Hematopoietic multipotent progenitor cell treated with erythropoietin and hydrocortisone succinate and interleukin-3 and kit ligand, for 4 days (in vitro differentiated cells): Measurements from ENCODE around the gene CENPP.

Source experiments
- DNase-seq: peaks from one replicate; pipeline ENCODE4 v3.0.0-alpha.2; 2015

CENPP gene

DNA sequence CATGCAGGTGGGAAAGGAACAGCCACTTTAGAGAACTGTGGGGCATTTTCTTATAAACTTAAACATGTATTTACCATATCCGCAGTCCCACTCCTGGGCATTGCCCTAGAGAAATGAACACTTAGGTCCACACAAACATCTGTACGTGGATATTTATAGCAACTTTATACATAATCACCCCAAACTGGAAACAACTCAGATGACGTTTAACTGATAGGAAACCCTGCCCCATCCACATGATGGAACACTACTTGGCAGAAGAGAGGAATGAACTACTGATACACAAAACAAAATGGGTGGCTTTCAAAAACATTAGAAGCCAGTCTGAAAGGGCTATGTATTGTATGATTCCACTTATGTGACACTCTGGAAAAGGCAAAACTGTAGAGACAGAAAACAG is 187.6 kb downstream of the CENPP start:
- no peak for DNase-seq

DNA sequence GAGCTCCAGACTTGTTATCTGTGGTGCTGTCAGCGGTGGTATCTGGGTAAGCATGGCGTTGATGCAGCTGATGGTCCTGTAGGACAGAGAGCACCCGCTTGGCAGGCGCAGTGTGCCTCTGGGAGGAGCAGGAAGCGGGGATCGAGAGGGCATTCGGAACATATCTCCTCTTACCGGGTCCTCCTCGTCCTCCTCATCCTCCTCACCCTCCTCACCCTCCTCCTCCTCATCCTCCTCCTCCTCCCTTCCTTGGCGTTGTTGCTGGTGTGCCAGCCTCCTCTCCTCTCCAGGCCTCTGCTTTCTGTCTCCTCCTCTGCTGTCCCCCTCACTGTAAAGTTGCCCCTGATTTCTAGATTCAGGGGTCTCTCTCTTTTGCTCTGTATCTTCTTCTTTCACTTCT is 188.9 kb downstream of the CENPP start:
- DNase-seq: peak; percentile 37

DNA sequence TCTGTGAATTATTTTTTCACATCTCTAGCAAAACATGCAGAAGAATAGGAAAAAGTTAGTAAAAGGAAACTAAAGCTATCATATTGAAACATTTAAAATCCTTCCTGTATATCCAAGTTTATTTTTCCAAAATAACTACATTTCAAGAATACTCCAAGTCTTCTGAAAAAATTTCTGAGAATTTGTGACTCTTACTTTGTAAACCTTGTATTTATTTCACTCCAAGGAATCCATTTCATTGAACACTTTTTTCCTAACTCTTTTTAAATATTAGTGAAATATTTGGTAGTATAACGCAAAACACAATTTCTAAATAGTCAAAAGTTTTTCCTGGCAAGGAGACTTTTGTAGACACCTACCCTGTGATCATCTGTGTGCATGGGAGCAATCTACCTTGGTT is 190.8 kb downstream of the CENPP start:
- DNase-seq: no peak

DNA sequence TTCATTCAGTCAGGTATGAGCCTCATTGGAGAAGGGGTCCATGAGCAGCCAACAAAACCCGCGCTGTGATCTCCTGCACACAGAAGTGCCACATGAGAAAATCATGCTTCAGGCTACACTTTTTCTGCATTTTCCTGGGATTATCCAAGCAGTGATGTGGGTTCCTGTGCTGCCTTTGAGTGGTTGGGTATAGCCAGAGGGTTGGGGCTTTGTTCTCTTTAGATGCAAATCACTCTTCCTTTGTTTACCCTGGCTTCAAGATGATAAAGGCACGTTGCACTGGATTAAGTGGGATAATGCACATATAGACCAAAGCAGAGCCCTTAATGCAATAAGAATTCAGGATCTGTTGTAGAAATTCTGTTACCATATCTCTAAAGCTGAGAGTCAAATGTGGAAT is 191.3 kb downstream of the CENPP start:
- no peak for DNase-seq

DNA sequence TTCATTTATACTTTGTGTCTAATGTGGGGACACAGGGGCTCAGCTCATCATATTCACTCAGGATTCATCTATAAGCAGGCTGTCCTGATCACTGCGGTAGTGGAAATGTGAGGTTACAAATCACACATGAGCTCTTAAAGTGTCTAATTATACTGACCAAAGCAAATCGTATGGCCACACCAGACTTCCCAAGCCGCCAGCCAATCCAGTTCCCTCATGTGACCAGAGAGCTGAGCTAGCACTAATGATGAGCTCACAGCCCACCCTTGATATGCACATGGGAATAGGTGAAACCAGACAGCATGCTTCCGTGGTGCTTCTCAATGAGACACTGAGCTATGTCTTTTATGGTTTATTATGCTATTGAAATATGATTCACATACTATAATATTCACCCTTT is 192.4 kb downstream of the CENPP start:
- no peak for DNase-seq

DNA sequence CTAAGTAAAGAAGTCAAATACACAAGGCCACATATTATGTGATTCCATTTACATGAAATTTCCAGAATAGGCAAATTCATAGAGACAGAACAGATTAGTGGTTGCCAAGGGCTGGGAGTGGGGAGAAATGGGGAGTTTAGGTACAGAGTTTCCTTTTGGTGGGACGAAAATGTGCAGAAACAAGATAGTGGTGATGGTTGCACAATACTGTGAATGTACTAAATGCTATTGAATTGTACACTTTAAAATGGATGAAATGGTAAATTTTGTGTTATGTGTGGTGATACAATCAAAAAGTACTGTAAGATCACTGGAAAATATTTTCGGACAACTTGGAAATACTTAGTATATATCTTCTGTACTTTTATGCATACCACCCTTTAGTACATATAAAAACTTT is 195.1 kb downstream of the CENPP start:
- DNase-seq: no peak

DNA sequence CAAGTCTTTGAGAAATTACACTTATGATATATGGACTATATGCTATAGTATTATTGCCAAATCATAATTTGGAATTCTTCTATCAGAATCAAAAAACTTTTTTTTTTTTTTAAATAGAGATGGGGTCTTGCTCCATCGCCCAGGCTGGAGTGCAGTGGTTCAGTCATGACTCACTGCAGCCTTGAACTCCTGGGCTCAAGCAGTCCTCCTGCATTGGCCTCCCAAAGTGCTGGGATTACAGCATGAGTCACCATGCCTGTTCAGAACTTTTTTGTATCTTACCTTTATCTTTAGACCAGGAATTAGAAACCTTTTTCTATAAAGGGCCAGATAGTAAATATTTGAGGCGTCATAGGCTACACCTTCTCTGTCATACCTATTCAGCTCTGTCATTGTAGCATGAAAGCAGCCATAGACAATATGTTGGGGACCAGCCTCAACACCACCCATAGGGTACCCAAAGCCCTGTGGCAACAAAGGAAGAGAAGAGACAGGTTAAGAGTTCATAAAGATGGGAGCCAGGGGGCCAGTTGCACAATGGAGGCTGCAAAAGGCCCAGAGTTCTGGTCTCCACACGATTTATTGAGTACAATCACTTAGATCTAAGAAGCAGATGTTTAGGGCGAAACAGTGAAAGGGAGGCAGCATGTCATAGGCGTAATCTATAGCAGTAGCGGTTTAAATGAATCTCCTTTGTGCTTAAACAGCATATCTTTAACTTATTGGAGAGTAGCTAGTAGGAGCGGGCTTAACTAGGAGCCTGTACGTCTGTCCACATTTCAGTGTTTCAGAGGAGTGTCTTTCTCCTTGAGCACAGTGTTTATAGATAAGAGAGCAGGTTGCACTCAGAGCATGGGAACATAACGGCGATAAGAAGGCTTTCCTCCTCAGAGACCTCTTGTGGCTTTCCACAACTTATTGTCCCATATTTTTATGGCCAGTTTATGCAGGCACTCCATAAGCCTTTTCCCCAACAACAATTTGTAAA is 197.5 kb downstream of the CENPP start:
- peak; percentile 29 for DNase-seq

DNA sequence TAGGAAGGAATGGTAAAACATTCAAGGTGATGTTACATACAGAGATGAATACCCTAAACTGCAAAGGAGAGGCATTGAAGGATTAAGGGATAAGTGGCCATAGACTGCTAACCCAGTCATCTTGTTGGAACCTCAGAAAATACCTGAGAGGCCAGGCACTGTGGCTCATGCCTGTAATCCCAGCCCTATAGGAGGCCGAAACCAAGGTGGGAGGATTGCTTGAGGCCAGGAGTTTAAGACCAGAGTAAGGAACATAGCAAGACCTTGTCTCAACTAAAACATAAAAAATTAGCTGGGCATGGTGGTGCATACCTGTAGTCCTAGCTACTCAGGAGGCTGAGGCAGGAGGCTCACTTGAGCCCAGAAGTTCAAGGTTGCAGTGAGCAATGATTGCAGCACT is 199.1 kb downstream of the CENPP start:
- no peak for DNase-seq

DNA sequence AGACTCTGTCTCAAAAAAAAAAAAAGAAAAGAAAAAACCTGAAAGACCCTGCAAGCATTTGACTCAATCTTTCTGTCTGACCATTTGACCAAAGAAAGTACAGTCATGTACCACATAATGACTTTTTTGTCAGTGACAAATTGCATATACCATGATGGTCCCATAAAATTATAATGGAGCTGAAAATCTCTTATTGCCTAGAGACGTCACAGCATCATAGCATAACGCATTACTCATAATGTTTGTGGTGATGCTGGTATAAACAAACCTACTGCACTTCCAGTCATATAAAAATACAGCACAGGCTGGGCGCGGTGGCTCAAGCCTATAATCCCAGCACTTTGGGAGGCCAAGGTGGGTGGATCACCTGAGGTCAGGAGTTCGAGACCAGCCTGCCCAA is 199.6 kb downstream of the CENPP start:
- no peak for DNase-seq

DNA sequence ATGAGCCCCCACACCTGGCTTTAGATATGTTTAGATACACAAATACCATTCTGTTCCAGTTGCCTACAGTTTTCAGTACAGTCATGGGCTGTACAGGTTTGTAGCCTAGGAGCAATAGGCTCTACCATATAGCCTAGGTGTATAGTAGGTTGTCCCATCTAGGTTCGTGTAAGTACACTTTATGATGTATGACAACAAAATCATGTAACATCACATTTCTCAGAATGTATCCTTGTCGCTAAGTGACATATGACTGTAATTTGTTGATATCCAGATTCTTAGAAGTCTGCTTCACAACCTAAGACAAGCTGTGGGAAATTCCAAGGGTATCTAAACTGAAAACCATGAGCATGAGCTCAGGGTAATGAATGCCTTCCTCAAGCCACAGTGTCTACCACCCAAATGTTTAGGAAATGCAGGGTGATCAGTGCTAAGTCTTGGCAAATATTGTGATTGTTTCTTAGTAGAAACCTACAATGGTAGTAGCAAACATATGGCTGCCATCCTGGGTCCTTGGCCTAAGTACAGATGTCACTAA is 201.6 kb downstream of the CENPP start:
- no peak for DNase-seq

DNA sequence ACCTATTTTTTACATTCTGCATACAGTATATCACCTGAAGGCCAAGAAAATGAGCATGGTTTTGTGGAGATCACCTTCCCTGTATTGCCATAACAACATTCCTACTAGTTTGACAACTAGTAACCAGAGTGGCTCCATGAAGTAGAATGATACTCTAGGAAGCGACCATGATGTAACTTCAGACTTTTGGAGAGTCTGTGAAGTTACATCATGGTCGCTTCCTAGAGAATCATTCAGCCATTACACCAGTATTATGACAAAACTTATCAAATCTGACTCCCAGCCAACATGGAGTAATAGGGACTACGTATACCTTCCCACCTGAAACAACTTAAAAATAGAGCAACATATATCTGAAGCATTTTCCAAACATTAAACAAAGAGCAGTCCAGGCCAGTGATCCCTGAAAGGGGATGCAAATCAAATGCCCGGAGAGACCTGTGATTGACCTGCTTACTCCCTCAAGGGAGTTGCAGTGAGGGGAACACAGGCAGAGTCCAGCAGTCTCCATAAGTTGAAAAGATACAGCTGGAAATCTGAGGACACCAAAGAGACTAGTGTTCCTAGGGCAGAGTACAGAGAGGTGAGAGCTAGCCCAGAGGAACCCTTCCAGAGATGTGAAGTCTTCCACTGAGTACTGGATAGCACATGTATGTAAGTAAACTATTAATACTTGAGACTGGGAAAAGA is 202.2 kb downstream of the CENPP start:
- no peak for DNase-seq

DNA sequence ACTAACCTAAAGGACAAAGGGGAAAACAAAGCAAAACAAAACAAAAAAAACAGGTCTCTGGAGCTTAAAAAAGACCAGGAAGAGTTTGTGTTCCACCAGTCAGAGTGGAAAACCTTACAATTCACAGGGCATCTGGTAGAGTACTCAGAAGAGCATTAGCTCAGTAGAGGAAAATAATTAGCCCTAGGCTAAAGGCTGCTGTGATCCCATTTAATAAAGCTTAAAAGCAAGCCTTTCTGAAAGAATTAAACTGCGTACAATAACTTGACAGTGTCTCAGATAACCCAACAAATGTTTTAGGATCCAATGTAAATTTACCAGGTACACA is 202.7 kb downstream of the CENPP start:
- DNase-seq: no peak

DNA sequence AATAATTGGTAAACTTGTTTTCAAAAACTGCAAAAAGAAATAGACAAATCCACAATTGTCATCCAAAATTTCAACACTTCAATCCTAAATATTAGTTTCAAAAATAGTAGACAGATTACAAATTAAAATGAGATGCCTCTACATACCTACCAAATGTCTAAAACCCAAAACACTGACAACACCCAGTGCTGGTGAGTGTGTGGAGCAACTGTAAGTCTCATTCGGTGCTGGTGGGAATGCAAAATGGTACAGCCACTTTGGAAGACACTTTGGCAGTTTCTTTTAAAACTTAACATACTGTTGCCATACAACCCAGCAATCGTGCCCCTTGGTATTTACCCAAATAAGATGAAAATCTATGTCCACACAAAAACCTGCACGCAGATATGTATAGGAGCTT is 203.4 kb downstream of the CENPP start:
- no peak for DNase-seq

DNA sequence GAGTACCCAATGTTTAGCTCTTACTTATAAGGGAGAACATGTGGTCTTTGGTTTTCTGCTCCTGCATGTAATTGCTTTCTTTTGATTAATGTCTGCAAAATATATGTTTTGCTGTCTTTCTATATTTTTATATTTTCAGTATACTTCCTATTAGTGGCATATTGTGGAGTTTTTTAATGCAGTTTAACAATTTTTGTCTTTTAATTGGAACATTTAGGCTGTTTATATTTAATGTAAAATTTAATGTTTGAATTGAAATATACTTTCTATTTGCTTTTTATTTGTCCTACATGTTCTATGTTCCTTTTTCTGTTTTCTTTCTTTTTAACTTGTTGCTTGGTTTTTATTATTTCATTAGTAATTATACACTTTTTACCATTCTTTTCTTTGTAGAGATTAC is 205.1 kb downstream of the CENPP start:
- DNase-seq: no peak

DNA sequence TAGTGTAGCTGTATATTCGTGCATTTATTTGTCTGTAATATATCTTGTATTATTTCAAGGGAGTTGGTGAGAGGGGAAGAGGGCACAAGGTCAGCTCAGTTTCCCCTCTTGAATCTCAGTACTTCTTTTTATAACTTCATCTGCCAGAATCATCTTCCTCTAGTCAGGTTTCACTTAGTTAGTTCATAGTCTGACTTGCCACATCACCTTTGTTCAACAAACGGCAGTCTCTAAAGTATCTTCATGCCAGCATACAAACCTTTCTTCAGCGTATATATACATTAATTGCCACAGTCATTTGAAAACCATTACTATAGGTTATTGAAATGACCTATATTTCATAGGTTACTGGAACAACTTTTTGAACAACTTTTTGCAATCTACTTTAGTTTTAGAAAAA is 208.5 kb downstream of the CENPP start:
- DNase-seq: no peak

DNA sequence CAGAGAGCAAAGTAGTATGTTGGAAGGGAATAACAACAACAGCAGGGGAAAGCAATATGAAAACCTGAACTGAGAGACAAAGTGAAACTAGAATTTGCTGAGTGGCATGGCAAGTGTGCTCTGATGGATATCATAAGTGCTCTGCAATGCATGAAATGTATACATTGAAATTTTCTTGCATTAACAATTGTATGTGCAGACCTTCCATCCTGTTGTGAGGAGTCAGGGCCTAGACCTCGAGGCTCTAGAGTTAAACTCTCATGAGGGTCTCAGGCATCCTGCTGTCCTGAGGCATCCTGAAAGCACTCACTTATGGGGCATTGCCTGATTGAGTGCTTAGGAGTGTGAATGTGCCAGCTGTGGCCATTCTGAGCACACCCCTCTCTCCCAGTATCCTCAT is 208.9 kb downstream of the CENPP start:
- DNase-seq: no peak

DNA sequence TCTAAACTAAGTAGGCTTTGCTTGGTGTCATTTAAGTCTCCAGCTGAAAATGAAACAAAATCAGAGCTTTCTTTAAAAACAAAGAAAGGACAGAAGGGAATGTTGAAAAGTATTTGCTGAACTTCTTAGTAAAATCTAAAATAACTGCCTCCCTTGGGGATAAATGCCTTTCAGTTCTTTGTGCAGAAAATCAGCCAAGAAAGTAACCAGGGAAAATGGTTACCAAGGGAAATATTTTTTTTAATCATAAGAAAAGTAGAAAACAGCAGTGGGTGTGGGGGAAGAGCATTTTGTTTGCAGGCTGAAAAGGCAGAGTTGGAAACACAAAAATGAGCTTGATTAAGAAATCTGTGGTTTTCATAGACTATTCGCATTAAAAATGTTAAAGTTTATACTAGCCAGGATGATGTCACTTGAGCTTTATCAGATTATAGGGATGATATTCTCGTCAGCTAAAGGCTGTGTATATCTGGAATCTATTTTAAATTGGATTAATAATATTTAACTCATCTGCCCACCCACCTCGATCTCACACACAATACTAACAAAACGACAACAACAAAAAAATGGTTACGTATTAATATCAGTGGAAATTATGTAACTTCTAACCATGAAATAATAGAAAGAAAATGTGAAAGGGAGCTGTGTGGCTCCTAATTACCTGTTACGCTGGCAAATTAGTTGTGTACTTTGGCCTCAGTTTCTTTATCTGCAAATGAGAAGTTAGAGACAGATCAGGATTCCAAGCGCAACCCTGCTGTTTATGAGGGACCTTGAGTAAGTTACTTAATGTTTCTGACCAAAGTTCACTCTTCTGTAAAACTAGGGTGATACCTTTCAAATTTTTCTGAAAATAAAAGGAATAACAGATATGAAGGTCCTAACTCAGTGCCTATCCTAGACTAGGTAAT is 210.4 kb downstream of the CENPP start, which contains the start of gene ECM2:
Gene ECM2 (minus strand): TSS at position 51 of the 911 bp plus-strand sequence. CDS start 13,124 bp downstream, outside the sequence.
- no peak for DNase-seq

DNA sequence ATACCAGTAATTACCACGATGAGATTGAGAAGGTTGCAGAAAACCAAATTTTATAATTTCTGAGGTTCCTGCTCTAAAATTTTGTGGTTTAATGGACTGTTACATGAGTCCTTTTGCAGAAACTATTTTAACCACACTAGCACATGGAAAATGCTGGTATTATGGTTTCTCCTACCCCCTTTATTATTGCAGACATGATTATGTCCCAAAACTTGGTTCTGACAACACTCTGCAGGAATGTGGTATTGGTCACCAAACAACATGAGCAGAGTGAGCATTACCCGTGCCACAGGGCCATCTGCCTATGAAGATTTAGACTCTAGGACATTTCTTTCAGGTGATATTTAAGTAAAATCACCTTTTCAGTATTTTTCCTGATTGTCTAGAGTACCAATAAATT is 212.8 kb downstream of the CENPP start:
- peak; percentile 18 for DNase-seq

DNA sequence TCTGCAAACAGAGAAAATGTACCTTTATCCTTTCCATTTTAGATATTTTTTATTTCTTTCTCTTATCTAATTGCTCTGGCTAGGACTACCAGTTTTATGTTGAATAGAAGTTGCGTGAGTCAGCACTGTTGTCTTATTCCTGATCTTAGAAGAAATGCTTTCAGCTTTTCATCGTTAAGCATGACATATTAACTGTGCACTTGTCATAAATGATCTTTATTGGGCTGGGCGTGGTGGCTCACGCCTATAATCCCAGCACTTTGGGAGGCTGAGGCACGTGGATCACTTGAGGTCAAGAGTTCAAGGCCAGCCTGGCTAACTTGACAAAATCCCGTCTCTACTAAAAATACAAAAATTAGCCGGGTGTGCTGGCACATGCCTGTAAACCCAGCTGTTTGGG is 218.2 kb downstream of the CENPP start:
- DNase-seq: no peak

DNA sequence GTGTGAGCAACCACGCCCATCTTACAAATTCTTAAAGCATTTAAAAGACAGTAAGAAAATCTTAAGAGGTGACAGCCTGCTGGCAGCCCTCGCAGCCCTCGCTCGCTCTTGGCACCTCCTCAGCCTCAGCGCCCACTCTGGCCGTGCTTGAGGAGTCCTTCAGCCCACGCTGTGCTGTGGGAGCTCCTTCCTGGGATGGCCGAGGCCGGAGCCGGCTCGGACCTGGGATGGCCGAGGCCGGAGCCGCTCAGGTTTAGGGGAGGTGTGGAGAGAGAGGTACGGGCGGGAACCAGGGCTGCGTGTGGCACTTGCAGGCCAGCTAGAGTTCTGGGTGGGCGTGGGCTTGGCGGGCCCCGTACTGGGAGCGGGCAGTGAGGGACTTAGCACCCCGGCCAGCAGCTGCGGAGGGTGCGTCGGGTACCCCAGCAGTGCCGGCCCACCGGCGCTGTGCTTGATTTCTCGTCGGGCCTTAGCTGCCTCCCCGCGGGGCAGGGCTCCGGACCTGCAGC is 219.3 kb downstream of the CENPP start:
- no peak for DNase-seq

DNA sequence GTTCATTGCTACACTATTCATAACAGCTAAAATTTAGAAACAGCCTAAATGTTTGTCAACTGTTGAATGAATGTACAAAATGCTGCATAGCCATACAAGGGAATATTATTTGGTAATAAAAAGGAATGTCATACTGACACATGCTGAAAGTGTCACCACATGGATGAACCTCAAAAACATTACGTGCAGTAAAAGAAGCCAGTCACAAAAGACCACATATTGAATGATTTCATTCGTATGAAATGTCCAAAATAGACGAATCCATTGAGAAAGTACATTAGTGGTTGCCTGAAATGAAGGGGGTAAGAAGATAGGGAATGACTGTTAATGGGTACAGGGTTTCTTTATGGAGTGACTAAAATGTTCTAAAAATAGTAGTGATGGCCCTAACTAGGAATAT is 221.6 kb downstream of the CENPP start:
- DNase-seq: no peak

DNA sequence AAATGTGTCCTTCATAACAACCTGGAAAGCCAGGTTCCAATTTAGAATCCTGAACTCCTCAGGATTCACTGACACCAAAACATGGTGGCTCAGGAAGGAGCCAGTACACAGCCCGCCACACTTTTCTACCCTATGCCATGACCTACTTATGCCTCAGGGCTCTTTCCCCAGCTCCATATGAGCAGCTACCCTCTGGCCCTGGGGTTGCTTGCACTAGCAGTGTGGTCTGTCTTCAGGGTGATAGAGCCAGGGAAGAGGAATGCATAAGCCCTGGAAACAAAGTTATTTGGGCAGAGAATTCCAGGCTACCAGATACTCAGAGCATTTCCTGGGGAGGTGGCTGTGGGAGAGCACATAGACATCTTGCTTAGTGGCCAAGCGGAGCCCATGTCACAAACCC is 225.0 kb downstream of the CENPP start:
- DNase-seq: no peak
